ENCODE data around the gene SP140L.
"Not testable (repeated sequence)": the region's sequence is repeated elsewhere in the genome, so short reads cannot be mapped to it uniquely, and the experiment has no call there.

Gene SP140L

DNA sequence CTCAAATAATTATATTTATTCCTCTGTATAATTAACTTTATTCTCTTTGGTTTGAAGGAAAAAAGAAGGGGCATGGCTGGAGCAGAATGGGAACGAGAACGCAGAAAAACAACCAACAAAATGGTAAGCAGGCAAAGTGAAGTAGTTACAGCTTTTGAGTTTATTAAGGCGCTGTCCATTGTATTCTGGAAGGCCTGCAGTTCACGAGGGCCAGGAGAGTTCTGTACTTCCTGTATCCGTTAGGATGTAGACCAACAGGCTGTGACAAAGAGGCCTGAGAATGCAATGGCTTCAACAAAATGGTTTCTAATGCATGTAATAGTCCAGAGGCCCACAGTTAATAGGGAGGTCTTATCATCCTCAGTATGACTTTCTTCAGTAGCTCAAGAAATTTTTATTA lies 56.5 kb downstream of the SP140L start:
- H3K27ac ChIP-seq (ENCODE audit: low read length, poor library complexity, severe bottlenecking): no peak overlapping the region
- H3K14ac ChIP-seq (ENCODE audit: low read length in 2 of 2): no peak overlapping the region
- H3K9ac ChIP-seq (ENCODE audit: low read length): no peak overlapping the region
- H3K18ac ChIP-seq (ENCODE audit: low read depth in 1 of 2, low read length in 2 of 2): no peak overlapping the region
- no peak overlapping the region for H4K8ac ChIP-seq (ENCODE audit: low read length)
- 88% methylated on average over 5 of the region's 5 CpGs for WGBS
- H2AK5ac ChIP-seq (ENCODE audit: low read length, severe bottlenecking): no peak overlapping the region
- no peak overlapping the region for H2AFZ ChIP-seq (ENCODE audit: low read depth, low read length)
- no peak overlapping the region for H3K4me2 ChIP-seq (ENCODE audit: low read length, poor library complexity, severe bottlenecking)
- no peak overlapping the region for H3K4me3 ChIP-seq (ENCODE audit: insufficient read depth in 1 of 2, low read depth in 1 of 2, low read length in 2 of 2)
- peaks cover 14 to 54% of the 10 kb centered on the region in 2 experiments for H3K36me3 ChIP-seq (ENCODE audit: control insufficient read depth in 1 of 2, insufficient read depth in 2 of 2, low read depth in 1 of 2, low read length in 2 of 2)
- H3K27me3 ChIP-seq (ENCODE audit: control insufficient read depth in 1 of 2, insufficient read depth in 1 of 2, low read length in 2 of 2): no peaks in the 10 kb centered on the region
- H3K9me3 ChIP-seq (ENCODE audit: control insufficient read depth, low read length): no peaks in the 10 kb centered on the region
- H3K4ac ChIP-seq (ENCODE audit: low read depth in 1 of 2, low read length in 2 of 2): no peak overlapping the region
- H3K23ac ChIP-seq (ENCODE audit: low read length in 2 of 2): no peak overlapping the region
- H4K91ac ChIP-seq (ENCODE audit: low read length): no peak overlapping the region
- no peak overlapping the region for H2BK15ac ChIP-seq (ENCODE audit: low read depth, poor library complexity, severe bottlenecking)
- H2BK120ac ChIP-seq (ENCODE audit: low read depth, low read length): no peak overlapping the region
- no peak overlapping the region for H2BK12ac ChIP-seq (ENCODE audit: low read length in 2 of 2)
- no peak overlapping the region for H2BK5ac ChIP-seq (ENCODE audit: low read depth, low read length, poor library complexity, severe bottlenecking)
- DNase-seq: no peak
- H3K4me1 ChIP-seq (ENCODE audit: control insufficient read depth, insufficient read depth, low read depth, low read length): peaks cover 2% of the 10 kb centered on the region
- H3K79me1 ChIP-seq (replicated peaks; ENCODE audit: low read length, poor library complexity, severe bottlenecking): peaks cover 5% of the 10 kb centered on the region

DNA sequence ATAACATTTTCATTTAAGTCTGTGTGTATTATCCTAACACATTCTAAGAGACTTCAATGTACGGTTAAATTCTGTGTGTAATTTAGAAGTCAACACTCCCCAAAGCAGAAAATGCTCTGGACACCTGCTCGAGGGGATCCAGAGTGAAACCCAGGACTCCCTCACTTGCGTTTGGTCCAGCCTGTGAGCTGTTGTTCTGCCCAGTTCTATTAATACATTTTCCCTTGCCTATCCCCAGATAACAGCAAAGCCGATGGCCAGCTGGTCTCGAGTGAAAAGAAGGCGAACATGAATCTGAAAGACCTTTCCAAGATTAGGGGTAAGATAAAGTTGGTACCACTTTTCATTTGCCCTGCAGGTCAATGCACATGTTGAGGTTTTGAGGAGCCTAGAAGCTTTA lies 58.0 kb downstream of the SP140L start:
- Histone ChIP-seq H3K79me1 (replicated peaks; ENCODE audit: low read length, poor library complexity, severe bottlenecking) (peaks cover 8% of the 10 kb centered on the region), H2AK5ac (ENCODE audit: low read length, severe bottlenecking) (no peak overlapping the region), H3K23ac (ENCODE audit: low read length in 2 of 2) (no peak overlapping the region), H2BK5ac (ENCODE audit: low read depth, low read length, poor library complexity, severe bottlenecking) (no peak overlapping the region), H3K14ac (ENCODE audit: low read length in 2 of 2) (no peak overlapping the region), H4K91ac (ENCODE audit: low read length) (no peak overlapping the region), H3K27me3 (ENCODE audit: control insufficient read depth in 1 of 2, insufficient read depth in 1 of 2, low read length in 2 of 2) (no peaks in the 10 kb centered on the region), H3K4me3 (ENCODE audit: insufficient read depth in 1 of 2, low read depth in 1 of 2, low read length in 2 of 2) (no peak overlapping the region), H3K27ac (ENCODE audit: low read length, poor library complexity, severe bottlenecking) (no peak overlapping the region), H3K18ac (ENCODE audit: low read depth in 1 of 2, low read length in 2 of 2) (no peak overlapping the region), H4K8ac (ENCODE audit: low read length) (no peak overlapping the region), H2BK120ac (ENCODE audit: low read depth, low read length) (no peak overlapping the region), H3K9ac (ENCODE audit: low read length) (no peak overlapping the region), H3K4ac (ENCODE audit: low read depth in 1 of 2, low read length in 2 of 2) (no peak overlapping the region), H3K4me1 (ENCODE audit: control insufficient read depth, insufficient read depth, low read depth, low read length) (peaks cover 2% of the 10 kb centered on the region), H2BK15ac (ENCODE audit: low read depth, poor library complexity, severe bottlenecking) (no peak overlapping the region), H3K9me3 (ENCODE audit: control insufficient read depth, low read length) (no peaks in the 10 kb centered on the region), H2BK12ac (ENCODE audit: low read length in 2 of 2) (no peak overlapping the region), H2AFZ (ENCODE audit: low read depth, low read length) (no peak overlapping the region), H3K4me2 (ENCODE audit: low read length, poor library complexity, severe bottlenecking) (no peak overlapping the region), H3K36me3 (ENCODE audit: control insufficient read depth in 1 of 2, insufficient read depth in 2 of 2, low read depth in 1 of 2, low read length in 2 of 2) (peaks cover 19 to 64% of the 10 kb centered on the region in 2 experiments)
- DNase-seq: no peak
- WGBS: 95% methylated on average over 6 of the region's 6 CpGs

DNA sequence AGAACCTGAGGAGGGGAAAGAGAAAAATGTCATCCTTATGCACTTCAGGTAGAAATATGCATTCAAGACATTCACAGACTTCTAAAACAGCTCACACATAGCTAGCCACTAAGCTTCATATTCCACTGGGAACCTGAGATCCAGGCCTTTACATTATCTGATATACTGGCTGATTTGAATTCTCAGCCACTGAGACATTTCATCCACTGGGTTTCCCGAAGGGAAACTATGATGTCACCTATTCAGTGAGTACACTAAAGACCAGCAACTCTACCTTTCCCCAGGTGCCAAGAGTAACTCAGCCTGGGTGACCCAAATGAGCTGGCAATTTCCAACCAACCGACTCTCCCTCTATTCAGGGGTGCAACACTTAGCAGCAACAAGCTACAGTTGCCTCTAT lies 67.3 kb downstream of the SP140L start:
- Histone ChIP-seq H2BK15ac (ENCODE audit: low read depth, poor library complexity, severe bottlenecking) (no peak overlapping the region), H3K4me1 (ENCODE audit: control insufficient read depth, insufficient read depth, low read depth, low read length) (no peaks in the 10 kb centered on the region), H3K4me3 (ENCODE audit: insufficient read depth in 1 of 2, low read depth in 1 of 2, low read length in 2 of 2) (no peak overlapping the region), H3K9me3 (ENCODE audit: control insufficient read depth, low read length) (peaks cover 15% of the 10 kb centered on the region), H3K36me3 (ENCODE audit: control insufficient read depth in 1 of 2, insufficient read depth in 2 of 2, low read depth in 1 of 2, low read length in 2 of 2) (peaks cover 30 to 80% of the 10 kb centered on the region in 2 experiments), H2BK120ac (ENCODE audit: low read depth, low read length) (no peak overlapping the region), H2AFZ (ENCODE audit: low read depth, low read length) (no peak overlapping the region), H3K23ac (ENCODE audit: low read length in 2 of 2) (no peak overlapping the region), H3K79me1 (replicated peaks; ENCODE audit: low read length, poor library complexity, severe bottlenecking) (peaks cover 3% of the 10 kb centered on the region), H3K27me3 (ENCODE audit: control insufficient read depth in 1 of 2, insufficient read depth in 1 of 2, low read length in 2 of 2) (no peaks in the 10 kb centered on the region), H3K4me2 (ENCODE audit: low read length, poor library complexity, severe bottlenecking) (no peak overlapping the region), H2AK5ac (ENCODE audit: low read length, severe bottlenecking) (no peak overlapping the region), H2BK12ac (ENCODE audit: low read length in 2 of 2) (no peak overlapping the region), H3K4ac (ENCODE audit: low read depth in 1 of 2, low read length in 2 of 2) (no peak overlapping the region), H4K91ac (ENCODE audit: low read length) (no peak overlapping the region), H3K9ac (ENCODE audit: low read length) (no peak overlapping the region), H3K27ac (ENCODE audit: low read length, poor library complexity, severe bottlenecking) (no peak overlapping the region), H3K18ac (ENCODE audit: low read depth in 1 of 2, low read length in 2 of 2) (no peak overlapping the region), H3K14ac (ENCODE audit: low read length in 2 of 2) (no peak overlapping the region), H2BK5ac (ENCODE audit: low read depth, low read length, poor library complexity, severe bottlenecking) (no peak overlapping the region), H4K8ac (ENCODE audit: low read length) (no peak overlapping the region)
- DNase-seq: no peak
- WGBS: 93% methylated on average over 2 of the region's 2 CpGs

DNA sequence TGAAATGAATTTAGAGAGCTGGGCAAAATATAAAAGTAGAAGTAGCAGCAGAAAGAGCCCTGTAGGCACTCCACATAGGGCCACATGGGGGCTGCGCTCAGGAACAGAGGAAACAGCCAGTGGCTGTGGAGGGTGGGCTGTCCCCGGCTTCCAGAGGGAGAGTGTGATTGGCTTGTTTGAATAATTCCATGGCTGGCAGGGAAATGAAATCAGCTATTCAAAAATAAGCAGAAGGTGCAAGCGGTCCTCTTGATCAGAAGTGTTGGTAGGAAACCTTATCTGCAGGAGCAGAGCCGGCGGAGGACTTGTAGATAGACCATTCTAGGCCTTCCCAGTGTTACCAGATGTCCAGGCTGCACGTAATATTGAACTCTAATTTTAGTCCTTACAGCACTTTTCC lies 71.7 kb downstream of the SP140L start:
- WGBS: 88% methylated on average over 6 of the region's 6 CpGs
- not testable (repeated sequence) for H2BK5ac ChIP-seq (ENCODE audit: low read depth, low read length, poor library complexity, severe bottlenecking); H3K4me3 ChIP-seq (ENCODE audit: insufficient read depth in 1 of 2, low read depth in 1 of 2, low read length in 2 of 2); H4K8ac ChIP-seq (ENCODE audit: low read length); H3K27ac ChIP-seq (ENCODE audit: low read length, poor library complexity, severe bottlenecking); H3K23ac ChIP-seq (ENCODE audit: low read length in 2 of 2); H3K9ac ChIP-seq (ENCODE audit: low read length); H4K91ac ChIP-seq (ENCODE audit: low read length); H3K14ac ChIP-seq (ENCODE audit: low read length in 2 of 2); H2AK5ac ChIP-seq (ENCODE audit: low read length, severe bottlenecking); H3K4ac ChIP-seq (ENCODE audit: low read depth in 1 of 2, low read length in 2 of 2); H3K4me1 ChIP-seq (ENCODE audit: control insufficient read depth, insufficient read depth, low read depth, low read length); H3K18ac ChIP-seq (ENCODE audit: low read depth in 1 of 2, low read length in 2 of 2); H3K4me2 ChIP-seq (ENCODE audit: low read length, poor library complexity, severe bottlenecking); H2BK12ac ChIP-seq (ENCODE audit: low read length in 2 of 2); H2BK15ac ChIP-seq (ENCODE audit: low read depth, poor library complexity, severe bottlenecking); H3K79me1 ChIP-seq (replicated peaks; ENCODE audit: low read length, poor library complexity, severe bottlenecking); H2AFZ ChIP-seq (ENCODE audit: low read depth, low read length); DNase-seq; H3K27me3 ChIP-seq (ENCODE audit: control insufficient read depth in 1 of 2, insufficient read depth in 1 of 2, low read length in 2 of 2); H2BK120ac ChIP-seq (ENCODE audit: low read depth, low read length)
- peaks cover 37 to 64% of the 10 kb centered on the region in 2 experiments for H3K36me3 ChIP-seq (ENCODE audit: control insufficient read depth in 1 of 2, insufficient read depth in 2 of 2, low read depth in 1 of 2, low read length in 2 of 2)
- H3K9me3 ChIP-seq (ENCODE audit: control insufficient read depth, low read length): peaks cover 15% of the 10 kb centered on the region
